Kidney (tissue), 14 donors: Measurements from ENCODE around the gene EGR2. TPM values are rescaled to one million over a fixed set of nuclear protein-coding genes. Genes with fewer than 3 reads are reported as not detected.

Experiments
- DNase-seq, 5 donors: peaks; one replicate each; pipeline ENCODE4 v3.0.0-alpha.2; 2013 to 2020
- FAIRE-seq: peaks from 2 replicates; lab custom pipeline; 2012; peaks lifted over from hg19 to GRCh38; lab: Jason Lieb, UNC
- H3K27ac ChIP-seq, 2 donors: one replicate each; pipeline ENCODE4 v1.7.0; 2013; ENCODE audit warnings: low read depth in 2 of 2, low read length in 2 of 2, inconsistent platforms in 1 of 2
- H3K27me3 ChIP-seq: one replicate; pipeline ENCODE4 v1.7.1; 2013; ENCODE audit warnings: low read length, inconsistent platforms; ENCODE audit not compliant: control insufficient read depth, insufficient read depth
- H3K36me3 ChIP-seq, 3 donors: one replicate each; pipeline versions ENCODE4 v1.7.0 to v1.7.1; 2013; ENCODE audit warnings: low read length in 3 of 3, control low read depth in 1 of 3, inconsistent platforms in 1 of 3; ENCODE audit not compliant: insufficient read depth in 3 of 3, control insufficient read depth in 2 of 3
- H3K4me1 ChIP-seq, 3 donors: one replicate each; pipeline versions ENCODE4 v1.7.0 to v1.7.1; 2013; ENCODE audit warnings: low read length in 3 of 3, inconsistent platforms in 1 of 3, low read depth in 1 of 3; ENCODE audit not compliant: control insufficient read depth in 2 of 3, insufficient read depth in 2 of 3
- H3K4me3 ChIP-seq, 3 donors: one replicate each; pipeline versions ENCODE4 v1.7.0 to v1.8.1; 2013; ENCODE audit warnings: low read length in 3 of 3, control low read depth in 1 of 3, inconsistent platforms in 1 of 3
- H3K9ac ChIP-seq, 3 donors: one replicate each; pipeline versions ENCODE4 v1.7.0 to v1.7.1; 2013; ENCODE audit warnings: low read length in 3 of 3, control low read depth in 1 of 3, inconsistent platforms in 1 of 3
- H3K9me3 ChIP-seq, 3 donors: one replicate each; pipeline versions ENCODE4 v1.7.0 to v1.7.1; 2013; ENCODE audit warnings: low read length in 3 of 3, control low read depth in 1 of 3, inconsistent platforms in 1 of 3; ENCODE audit not compliant: control insufficient read depth in 2 of 3, insufficient read depth in 1 of 3
- intact Hi-C: fragments of 100-400 bp; cut with DNase I; formaldehyde crosslinking; loops from one replicate; pipeline ENCODE4 v1.11.1; 2022
- polyA plus RNA-seq: library from polyadenylated mRNA; stranded (reverse); fragments of 350-450 nt; fragmentation: Illumina TruSeq; extraction: RNeasy Lipid Tissue Mini Kit (QIAGEN cat#74804); gene quantifications from one replicate; pipeline ENCODE4 v1.2.3, GENCODE V29; 2014; ENCODE audit warnings: low read depth, low replicate concordance; ENCODE audit not compliant: insufficient read depth
- total RNA-seq: library from RNA; stranded (reverse); fragmentation: NEBNext Ultra II Directional; extraction: Animal tissue kit (Norgen Biotek cat#: 25700); gene quantifications from one replicate; pipeline ENCODE4 v1.2.1, GENCODE V29; 2021
- TF ChIP-seq, protein P1 (sequence below): IDR thresholded peaks from 3 replicates; pipeline ENCODE4 v1.5.1; 2012; ENCODE audit warnings: mild to moderate bottlenecking, moderate library complexity, borderline replicate concordance; ENCODE audit not compliant: insufficient read depth; ENCODE audit errors: extremely low read depth
- donor health status: control.
- donor health status: control.
- donor health status: control.
- donor health status: control.
- donor health status: control.
- donor health status: DM: yes; HTN: yes; CAD: no.
- donor health status: Normal renal cell carcinoma (clear cell type).

The EGR2 gene
- total and polyA plus RNA-seq, 2 donors from 2014 or later, result 0.30 to 1.6 TPM

DNA sequence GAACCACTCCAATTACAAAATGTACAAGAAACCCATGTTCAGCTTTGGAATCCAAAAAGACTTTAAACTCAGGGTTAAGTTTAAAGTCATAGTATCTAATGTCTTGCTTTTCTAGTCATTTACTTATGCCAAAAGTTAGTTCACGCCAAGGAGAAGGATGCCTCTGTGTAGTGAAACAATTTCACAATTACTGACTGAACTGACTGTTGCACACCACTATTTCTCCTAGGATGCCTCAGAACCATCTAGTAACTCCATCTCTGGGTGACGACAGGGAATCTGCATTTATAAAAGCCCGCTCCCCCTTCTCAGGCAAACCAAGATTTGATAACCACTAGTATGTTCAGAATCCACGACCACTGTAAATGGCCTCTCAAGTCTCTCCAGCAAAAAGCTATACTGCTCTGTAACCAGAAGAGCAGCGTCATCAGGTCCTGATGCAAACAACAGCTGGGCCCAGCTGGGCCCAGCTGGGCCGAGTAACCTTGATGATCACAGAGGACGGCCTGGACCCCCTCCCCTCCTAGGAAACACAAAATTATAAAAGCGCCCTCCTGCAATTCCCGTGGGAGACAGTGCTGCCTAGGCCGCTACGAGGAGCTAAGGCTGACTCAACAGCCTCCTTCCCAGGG lies 12.3 kb downstream of the EGR2 start:
- FAIRE-seq (no peak), DNase-seq (peak in 1 of 5 donors; percentile 96)
- Histone ChIP-seq H3K27ac (peak overlapping the region; percentile 80 to 99), H3K36me3 (no peaks in the 10 kb centered on the region), H3K4me1 (peaks cover 2 to 18% (median 10%) of the 10 kb centered on the region in 3 donors), H3K9ac (peak overlapping the region; percentile 57 to 71 (median 61)), H3K4me3 (peak overlapping the region; percentile 65 to 90 (median 86)), H3K27me3 (no peaks in the 10 kb centered on the region), H3K9me3 (no peaks in the 10 kb centered on the region)
- TF ChIP-seq, protein P1, sequence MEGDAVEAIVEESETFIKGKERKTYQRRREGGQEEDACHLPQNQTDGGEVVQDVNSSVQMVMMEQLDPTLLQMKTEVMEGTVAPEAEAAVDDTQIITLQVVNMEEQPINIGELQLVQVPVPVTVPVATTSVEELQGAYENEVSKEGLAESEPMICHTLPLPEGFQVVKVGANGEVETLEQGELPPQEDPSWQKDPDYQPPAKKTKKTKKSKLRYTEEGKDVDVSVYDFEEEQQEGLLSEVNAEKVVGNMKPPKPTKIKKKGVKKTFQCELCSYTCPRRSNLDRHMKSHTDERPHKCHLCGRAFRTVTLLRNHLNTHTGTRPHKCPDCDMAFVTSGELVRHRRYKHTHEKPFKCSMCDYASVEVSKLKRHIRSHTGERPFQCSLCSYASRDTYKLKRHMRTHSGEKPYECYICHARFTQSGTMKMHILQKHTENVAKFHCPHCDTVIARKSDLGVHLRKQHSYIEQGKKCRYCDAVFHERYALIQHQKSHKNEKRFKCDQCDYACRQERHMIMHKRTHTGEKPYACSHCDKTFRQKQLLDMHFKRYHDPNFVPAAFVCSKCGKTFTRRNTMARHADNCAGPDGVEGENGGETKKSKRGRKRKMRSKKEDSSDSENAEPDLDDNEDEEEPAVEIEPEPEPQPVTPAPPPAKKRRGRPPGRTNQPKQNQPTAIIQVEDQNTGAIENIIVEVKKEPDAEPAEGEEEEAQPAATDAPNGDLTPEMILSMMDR, result no peak
- intact Hi-C loops, result no loop called here

DNA sequence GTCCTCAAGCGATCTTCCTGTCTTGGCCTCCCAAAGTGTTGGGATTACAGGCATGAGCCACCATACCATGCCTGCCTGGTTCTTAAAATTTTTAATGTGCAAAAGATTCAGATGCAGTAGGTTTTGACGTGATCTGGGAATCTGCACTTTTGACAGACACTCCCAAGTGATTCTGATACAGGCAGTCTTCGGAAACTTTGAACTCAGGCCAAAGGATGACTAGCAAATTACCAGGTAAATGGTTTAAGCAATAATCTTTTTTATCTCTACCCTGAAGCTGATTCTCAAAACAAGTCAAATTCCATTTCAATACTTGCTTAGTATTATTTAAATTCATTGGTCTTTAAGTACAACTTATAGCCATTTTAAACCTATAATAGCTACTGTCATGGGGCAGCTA lies 14.3 kb downstream of the EGR2 start:
- TF ChIP-seq, protein P1, result no peak
- intact Hi-C loops, result no loop called here
- no peaks in the 10 kb centered on the region for H3K27me3 ChIP-seq
- peaks cover 2 to 18% (median 8%) of the 10 kb centered on the region in 3 donors for H3K4me1 ChIP-seq
- no peak overlapping the region for H3K27ac ChIP-seq
- FAIRE-seq (no peak), DNase-seq (no peak)
- no peak overlapping the region for H3K9ac ChIP-seq
- no peaks in the 10 kb centered on the region for H3K36me3 ChIP-seq
- H3K4me3 ChIP-seq, result no peak overlapping the region
- no peaks in the 10 kb centered on the region for H3K9me3 ChIP-seq

DNA sequence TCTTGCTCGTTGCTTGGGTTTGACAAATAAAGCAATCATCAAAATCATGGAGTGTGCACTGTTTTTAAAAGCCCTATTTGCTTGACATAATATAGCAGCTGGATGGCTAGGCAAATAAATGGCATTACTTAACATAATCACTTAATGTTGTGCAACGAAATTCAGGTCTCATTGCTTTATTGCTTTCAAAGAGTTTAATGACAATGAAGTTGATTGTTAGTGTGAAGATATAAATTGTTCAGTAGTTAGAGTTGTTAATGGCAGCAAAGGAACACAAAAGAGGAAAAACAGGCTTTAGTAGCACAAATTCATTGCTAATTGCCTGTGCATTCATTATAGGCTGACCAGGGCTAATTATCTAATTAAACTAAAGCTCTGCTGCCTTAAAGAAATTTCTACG lies 19.3 kb downstream of the EGR2 start:
- no peak overlapping the region for H3K4me3 ChIP-seq
- FAIRE-seq (no peak), DNase-seq (no peak)
- TF ChIP-seq, protein P1, result no peak
- no peaks in the 10 kb centered on the region for H3K36me3 ChIP-seq
- H3K9me3 ChIP-seq, result no peaks in the 10 kb centered on the region
- no peaks in the 10 kb centered on the region for H3K4me1 ChIP-seq
- intact Hi-C loops, result no loop called here
- H3K9ac ChIP-seq, result no peak overlapping the region
- no peaks in the 10 kb centered on the region for H3K27me3 ChIP-seq
- H3K27ac ChIP-seq, result no peak overlapping the region
